Measurements from ENCODE around the gene CD63. TPM values are rescaled to one million over a fixed set of nuclear protein-coding genes. Genes with fewer than 3 reads are reported as not detected.

Gene CD63
- total RNA-seq, 4 donors from 2014 or later, result 500 to 856 (median 792) TPM

DNA sequence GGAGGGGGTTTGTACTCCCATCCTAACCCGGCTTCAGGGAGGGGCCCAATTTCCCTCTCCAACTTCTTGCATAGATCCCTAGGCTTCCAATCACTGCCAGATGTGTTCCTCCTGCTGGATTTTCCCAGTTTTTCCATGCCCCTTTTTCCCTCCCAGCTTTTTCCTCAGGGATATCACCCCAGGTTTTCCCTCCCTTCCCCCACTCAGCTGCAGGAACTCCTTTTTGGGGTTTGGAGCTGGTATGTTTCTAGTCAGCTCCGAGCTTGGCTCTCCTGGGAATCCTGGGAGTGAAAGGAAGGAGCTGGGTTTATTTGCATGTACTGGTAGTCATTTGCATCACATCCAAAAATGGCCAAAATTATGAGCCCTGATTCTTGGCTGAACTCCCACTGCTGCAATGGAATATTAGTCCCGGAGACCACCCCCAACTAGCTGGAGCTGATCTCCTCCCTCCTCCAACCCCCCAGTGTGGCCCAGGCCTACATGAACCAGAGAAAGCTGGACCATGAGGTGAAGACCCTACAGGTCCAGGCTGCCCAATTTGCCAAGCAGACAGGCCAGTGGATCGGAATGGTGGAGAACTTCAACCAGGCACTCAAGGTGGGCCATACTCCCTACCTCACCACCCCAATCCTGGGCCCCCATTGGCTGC, 10.1 kb downstream of the CD63 start:
- WGBS, 2 donors (ENCODE audit: low coverage in 1 of 2), result 20 to 36% methylated on average over 1 to 2 of the region's 4 CpGs
- no peaks in the 10 kb centered on the region for H3K27me3 ChIP-seq
- peaks cover 0 to 2% of the 10 kb centered on the region in 2 donors for H3K36me3 ChIP-seq
- TF ChIP-seq EP300 (IDR thresholded peaks at IDR 0.05), result no peak
- no peak for TF ChIP-seq POLR2A (IDR thresholded peaks at IDR 0.05)
- TF ChIP-seq, protein P1, sequence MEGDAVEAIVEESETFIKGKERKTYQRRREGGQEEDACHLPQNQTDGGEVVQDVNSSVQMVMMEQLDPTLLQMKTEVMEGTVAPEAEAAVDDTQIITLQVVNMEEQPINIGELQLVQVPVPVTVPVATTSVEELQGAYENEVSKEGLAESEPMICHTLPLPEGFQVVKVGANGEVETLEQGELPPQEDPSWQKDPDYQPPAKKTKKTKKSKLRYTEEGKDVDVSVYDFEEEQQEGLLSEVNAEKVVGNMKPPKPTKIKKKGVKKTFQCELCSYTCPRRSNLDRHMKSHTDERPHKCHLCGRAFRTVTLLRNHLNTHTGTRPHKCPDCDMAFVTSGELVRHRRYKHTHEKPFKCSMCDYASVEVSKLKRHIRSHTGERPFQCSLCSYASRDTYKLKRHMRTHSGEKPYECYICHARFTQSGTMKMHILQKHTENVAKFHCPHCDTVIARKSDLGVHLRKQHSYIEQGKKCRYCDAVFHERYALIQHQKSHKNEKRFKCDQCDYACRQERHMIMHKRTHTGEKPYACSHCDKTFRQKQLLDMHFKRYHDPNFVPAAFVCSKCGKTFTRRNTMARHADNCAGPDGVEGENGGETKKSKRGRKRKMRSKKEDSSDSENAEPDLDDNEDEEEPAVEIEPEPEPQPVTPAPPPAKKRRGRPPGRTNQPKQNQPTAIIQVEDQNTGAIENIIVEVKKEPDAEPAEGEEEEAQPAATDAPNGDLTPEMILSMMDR (IDR thresholded peaks at IDR 0.05), result no peak
- no peak for TF ChIP-seq POLR2AphosphoS5 (IDR thresholded peaks at IDR 0.05)
- no peaks in the 10 kb centered on the region for H3K9me3 ChIP-seq
- peaks cover 18 to 92% (median 63%) of the 10 kb centered on the region in 3 donors for H3K4me1 ChIP-seq
- ATAC-seq, result no peak
- no peak overlapping the region for H3K4me3 ChIP-seq
- peak overlapping the region; percentile 84 to 98 (median 97) for H3K27ac ChIP-seq

DNA sequence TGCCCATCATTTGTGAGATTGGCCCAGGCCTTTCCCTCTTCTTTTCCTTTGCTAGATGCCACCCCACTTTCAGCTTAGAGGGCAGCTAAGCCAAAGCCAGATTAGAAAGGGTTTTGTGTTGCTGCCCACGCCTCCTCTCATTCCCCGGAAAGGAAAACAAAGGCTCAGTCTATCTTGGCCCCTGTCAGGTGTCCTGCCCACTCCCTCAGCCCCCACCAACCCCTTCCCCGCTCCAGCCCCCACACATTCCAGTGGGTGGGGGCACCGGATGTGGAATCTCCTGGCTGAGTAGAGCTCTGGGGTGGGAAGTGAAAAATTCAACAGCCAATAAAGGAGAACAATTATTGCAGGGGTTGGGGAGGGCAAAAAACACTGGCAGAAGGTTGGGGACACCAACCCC, 10.8 kb downstream of the CD63 start:
- no peaks in the 10 kb centered on the region for H3K9me3 ChIP-seq
- TF ChIP-seq, protein P1 (IDR thresholded peaks at IDR 0.05), result no peak
- TF ChIP-seq POLR2AphosphoS5 (IDR thresholded peaks at IDR 0.05), result no peak
- no peak for TF ChIP-seq EP300 (IDR thresholded peaks at IDR 0.05)
- TF ChIP-seq POLR2A (IDR thresholded peaks at IDR 0.05), result no peak
- peak overlapping the region in 1 of 2 donors; percentile 77 for H3K4me3 ChIP-seq
- no peaks in the 10 kb centered on the region for H3K27me3 ChIP-seq
- no peak for ATAC-seq
- H3K27ac ChIP-seq, result peak overlapping the region; percentile 84 to 98 (median 97)
- WGBS, 2 donors (ENCODE audit: low coverage in 1 of 2), result 30% methylated on average over 2 of the region's 4 CpGs; no CpG with 5 or more reads in 1 of the 2 donors
- peaks cover 18 to 92% (median 60%) of the 10 kb centered on the region in 3 donors for H3K4me1 ChIP-seq
- H3K36me3 ChIP-seq, result no peaks in the 10 kb centered on the region

DNA sequence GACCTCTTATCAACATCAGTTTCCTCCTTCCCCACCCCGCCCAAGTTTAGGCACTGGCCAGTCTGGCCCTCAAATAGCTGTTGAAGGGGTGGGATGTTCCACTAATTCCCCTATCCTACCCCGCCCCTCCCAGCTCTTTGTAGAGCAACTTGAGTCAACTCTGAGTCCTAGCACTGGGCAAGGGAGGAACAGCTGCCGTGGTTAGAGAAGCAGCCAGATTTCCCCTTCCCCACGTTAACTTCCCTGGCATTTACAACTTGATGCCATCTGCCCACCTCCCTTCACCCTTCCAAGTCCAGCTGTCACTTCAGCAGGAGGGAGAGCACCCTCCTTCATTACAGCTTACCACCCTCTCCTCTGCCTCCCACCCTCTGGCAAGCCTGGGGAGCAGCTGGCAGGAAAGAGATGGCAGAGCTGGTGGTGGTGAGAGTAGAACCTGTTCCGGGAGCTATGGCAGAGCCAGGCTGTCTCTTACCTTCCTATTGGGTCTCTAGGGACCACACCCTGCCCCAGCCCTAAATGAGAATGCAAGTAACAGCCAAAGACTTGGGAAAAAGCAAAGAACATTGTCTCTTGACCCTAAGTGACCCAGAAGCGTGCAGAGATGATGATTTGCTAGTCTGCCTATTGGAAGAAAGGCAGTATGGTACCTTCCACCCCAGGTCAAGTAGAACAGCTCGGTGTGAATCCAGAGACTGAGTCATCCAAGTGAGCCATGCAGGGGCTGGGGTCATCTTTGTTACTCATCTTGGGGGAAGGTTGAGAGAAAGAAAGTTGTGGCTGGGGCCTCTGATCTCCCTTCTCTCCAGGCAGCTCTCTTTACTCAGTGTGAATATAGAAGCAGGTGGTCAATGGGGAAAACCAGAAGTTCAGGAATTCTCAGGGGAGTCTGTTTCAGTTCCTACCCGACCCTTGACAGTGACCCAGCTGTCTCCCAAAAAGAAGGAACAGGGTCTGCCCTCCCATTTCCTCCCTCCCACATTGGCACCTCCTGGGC, 11.5 kb downstream of the CD63 start:
- Histone ChIP-seq H3K4me3 (peak overlapping the region; percentile 43 to 77), H3K4me1 (peaks cover 18 to 92% (median 64%) of the 10 kb centered on the region in 3 donors), H3K9me3 (no peaks in the 10 kb centered on the region), H3K27me3 (no peaks in the 10 kb centered on the region), H3K36me3 (no peaks in the 10 kb centered on the region), H3K27ac (peak overlapping the region; percentile 84 to 98 (median 97))
- WGBS, 2 donors (ENCODE audit: low coverage in 1 of 2), result 30 to 50% methylated on average over 1 to 7 of the region's 8 CpGs
- TF ChIP-seq POLR2A (IDR thresholded peaks at IDR 0.05) (no peak), EP300 (IDR thresholded peaks at IDR 0.05) (no peak), POLR2AphosphoS5 (IDR thresholded peaks at IDR 0.05) (peak; percentile 31)
- TF ChIP-seq, protein P1 (IDR thresholded peaks at IDR 0.05), result no peak
- no peak for ATAC-seq

DNA sequence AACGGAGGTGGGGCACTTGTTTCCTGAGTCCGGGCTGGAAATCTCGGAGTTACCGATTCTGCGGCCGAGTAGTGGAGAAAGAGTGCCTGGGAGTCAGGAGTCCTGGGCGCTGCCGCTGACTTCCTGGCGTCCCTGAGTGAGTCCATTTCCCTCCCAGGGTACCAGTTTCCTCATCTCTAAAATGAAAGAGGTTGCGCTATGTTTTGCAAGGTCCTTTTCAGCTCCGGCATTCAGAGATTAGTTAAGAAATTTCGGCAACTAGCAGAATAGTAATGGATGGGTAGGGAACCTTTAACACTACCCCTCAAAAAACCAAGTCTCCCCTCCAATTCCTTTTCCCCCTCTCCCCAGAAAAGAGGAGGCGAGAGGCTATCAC, 12.2 kb downstream of the CD63 start:
- Histone ChIP-seq H3K4me3 (peak overlapping the region; percentile 43 to 77), H3K27me3 (no peaks in the 10 kb centered on the region), H3K36me3 (no peaks in the 10 kb centered on the region), H3K4me1 (peaks cover 18 to 92% (median 66%) of the 10 kb centered on the region in 3 donors), H3K9me3 (no peaks in the 10 kb centered on the region), H3K27ac (peak overlapping the region; percentile 84 to 98 (median 97))
- ATAC-seq, result peak; percentile 17
- WGBS, 2 donors (ENCODE audit: low coverage in 1 of 2), result 3 to 43% methylated on average over 1 to 12 of the region's 13 CpGs
- TF ChIP-seq, protein P1 (IDR thresholded peaks at IDR 0.05), result no peak
- TF ChIP-seq POLR2A (IDR thresholded peaks at IDR 0.05) (peak in 1 of 2 donors; percentile 32), POLR2AphosphoS5 (IDR thresholded peaks at IDR 0.05) (no peak)
